Forelimb muscle (tissue), 1 donor: Measurements from ENCODE around the gene ERCC3. TPM values are rescaled to one million over a fixed set of nuclear protein-coding genes. Genes with fewer than 3 reads are reported as not detected.

Source experiments
- DNase-seq: peaks from one replicate; pipeline ENCODE4 v3.0.0-alpha.2; 2013; ENCODE audit warnings: low read depth
- polyA plus RNA-seq: library from polyadenylated mRNA; unstranded; fragments of 120-200 nt; gene quantifications from one replicate; pipeline ENCODE4 v1.2.1, GENCODE V29; 2013; ENCODE audit not compliant: insufficient read length

Gene ERCC3
- 41.5 TPM for polyA plus RNA-seq

DNA sequence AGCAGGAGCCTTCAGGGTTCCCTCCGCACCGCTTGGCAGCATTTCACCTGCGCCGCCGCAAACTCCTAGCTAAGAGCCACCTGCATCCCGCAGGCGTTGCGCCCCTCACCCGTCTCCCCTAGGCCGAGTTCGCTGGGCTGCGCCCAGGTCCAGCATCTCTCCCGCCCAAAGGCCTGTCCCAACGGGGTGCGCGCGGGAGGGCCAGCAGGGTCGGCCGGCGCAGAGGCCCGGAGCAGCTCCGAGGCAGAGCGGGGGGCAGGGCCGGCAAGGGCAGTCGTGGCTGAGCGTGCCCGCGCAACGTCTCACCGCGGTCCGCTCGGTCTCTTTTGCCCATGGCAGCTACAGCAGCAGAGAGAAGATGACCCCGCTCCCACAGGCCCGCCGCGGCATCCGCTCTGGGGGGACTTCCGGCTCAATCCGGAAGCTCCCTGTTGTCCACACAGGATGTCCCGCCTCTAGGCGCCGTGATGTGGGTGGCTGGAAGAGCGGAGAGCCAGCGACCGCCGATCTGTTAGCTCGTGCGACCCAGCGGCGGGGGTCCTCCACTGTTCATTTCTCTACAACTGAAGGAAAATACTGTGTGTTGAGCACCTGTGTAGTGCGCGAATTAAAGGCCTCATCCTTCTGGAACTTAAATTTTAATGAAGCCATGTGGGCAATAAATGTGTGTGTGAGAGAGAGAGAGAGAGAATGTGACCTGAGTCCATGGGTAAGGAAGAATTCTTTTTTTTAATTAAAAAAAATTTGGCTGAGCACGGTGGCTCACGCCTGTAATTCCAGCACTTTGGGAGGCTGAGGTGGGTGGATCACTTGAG is at the start of gene ERCC3:
ERCC3 (minus strand) TSS at position 397 of the 815 bp plus-strand sequence; CDS start at position 334, 63 bp downstream.
- DNase-seq, result peak; percentile 76

DNA sequence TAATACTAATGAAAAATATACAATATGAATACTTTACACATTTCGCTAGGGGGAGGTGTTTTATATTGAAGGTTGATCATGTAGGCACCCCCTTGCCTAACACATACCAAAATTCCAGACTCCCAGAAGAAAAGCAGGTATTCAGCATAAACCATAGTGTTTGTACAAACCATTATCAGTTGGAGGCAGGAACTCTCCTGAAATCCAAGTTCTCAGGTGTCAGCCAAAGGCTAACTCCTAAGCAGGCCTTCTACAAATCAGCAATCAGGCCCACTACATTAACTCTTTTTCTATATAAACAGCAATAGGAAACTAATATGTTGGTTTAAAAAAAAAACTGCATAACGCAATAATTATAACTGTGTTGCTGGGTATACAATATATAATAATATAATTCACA is 49.3 kb upstream of the ERCC3 start:
- DNase-seq, result no peak

DNA sequence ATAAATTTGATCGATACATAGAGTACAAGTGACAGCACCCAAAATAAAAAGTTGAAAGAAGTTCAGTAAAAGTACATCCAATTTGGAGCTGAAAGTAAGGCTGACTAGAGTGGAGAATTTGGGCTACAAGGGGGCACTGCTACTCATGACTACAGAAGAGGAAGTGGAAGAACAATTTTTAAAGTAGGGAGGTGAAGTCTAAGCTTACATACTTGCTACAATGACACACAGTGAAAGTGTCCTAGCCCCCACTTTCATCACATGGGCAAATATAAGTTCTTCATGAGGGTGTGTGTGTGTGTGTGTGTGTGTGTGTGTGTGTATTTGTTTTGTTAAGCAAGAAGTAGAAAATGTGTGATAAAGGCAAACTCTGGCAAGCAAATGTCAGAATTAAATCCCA is 48.2 kb upstream of the ERCC3 start:
- DNase-seq, result no peak

DNA sequence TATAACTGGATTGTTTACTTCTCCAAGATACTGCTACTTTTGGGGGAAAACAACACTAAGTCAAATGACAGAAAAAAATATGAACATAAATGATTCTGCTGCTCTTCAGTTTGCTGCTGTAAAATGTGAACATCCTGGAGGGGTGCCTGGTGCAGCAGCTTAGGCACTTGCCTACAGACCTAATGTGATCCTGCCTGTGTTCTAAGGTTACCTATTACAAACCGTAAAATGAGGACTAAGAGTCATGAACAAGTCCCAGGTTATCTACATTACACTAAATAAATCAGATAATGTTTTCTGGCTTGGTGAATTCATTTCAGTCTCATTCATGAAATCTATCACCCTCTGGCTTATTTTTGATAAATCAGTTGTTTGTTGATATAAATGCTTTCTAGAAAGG is 38.4 kb upstream of the ERCC3 start:
- DNase-seq, result no peak

DNA sequence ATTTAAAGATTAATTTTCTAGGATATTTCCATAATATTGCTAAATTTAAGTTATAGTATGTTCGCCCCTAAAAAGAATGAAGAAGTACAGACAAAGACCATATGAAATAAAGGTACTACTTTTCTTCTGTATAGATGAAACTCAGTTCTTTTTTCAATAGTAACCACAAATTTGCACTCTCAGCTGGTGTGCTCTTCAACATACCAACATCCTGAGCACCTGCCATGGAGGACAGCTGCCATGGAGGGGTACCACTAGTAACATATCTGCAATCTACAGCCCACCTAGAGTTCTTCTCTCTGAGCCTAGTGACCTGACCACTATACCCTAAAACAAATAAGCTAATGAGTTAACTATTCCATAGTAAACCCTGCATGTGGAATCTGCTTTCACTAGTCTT is 36.8 kb upstream of the ERCC3 start:
- no peak for DNase-seq

DNA sequence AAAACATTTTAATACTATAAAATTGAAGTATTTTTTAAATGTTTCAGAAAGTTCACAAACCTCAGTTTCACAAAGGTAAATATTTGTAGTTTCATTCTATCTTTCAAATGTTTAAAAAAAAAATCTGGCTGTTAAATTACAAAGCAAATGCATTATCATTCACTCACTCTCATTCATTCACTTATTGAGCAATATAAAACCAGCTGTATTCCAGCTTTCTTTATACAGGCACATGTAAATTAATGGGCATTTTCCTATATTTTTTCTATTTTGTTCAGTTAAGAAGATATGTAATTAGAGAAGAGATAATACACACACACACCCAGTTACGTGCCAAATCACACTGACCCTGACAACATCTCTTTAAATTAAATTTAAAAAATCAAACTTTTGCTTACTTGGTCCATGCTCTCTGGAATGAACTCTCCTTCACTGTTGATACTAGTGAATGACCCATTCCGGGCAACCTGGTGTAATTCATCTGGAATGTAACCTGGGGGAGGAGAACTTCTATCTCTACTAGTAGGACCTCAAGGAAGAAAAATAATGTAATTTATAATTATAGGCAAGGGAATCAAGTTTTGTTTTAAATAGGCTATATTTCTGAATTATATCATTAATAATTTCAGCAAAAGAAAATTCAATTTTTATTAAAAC is 32.5 kb upstream of the ERCC3 start:
- no peak for DNase-seq

DNA sequence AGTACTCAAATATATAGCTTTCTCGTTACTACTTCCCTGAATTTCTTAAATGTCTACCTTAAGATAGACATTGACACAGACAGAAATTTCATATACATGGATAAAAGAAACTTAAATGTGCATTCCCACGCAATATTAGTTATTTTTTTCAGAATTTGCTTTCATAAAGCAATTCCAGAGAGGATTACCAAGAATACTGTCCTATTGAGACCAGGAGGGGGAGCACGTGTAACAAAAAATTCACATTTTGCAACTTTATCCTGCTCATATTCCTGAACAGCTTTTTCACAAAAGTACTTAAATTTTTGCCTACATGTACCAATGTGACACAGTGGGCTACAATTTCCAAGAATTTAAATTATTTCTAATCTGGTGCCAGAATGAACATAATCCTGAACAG is 30.7 kb upstream of the ERCC3 start:
- DNase-seq, result peak; percentile 34

DNA sequence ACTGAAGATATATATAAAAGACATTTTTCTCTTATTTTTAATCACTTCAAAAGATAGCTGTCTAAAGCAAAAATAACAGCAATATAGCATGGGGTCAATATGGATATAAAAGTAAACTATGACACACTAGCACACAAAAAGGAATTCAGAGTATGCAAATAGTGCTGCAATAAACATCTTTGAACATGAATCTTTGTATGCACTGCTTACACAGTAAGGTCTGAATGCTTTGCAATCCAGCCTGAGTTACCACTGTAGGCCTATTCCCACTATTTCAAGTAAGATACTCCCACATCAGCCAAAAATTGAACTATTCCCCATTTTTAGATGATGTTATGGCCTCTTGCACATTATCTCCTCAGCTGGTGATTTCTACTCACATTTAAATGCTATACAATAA is 27.4 kb upstream of the ERCC3 start:
- no peak for DNase-seq

DNA sequence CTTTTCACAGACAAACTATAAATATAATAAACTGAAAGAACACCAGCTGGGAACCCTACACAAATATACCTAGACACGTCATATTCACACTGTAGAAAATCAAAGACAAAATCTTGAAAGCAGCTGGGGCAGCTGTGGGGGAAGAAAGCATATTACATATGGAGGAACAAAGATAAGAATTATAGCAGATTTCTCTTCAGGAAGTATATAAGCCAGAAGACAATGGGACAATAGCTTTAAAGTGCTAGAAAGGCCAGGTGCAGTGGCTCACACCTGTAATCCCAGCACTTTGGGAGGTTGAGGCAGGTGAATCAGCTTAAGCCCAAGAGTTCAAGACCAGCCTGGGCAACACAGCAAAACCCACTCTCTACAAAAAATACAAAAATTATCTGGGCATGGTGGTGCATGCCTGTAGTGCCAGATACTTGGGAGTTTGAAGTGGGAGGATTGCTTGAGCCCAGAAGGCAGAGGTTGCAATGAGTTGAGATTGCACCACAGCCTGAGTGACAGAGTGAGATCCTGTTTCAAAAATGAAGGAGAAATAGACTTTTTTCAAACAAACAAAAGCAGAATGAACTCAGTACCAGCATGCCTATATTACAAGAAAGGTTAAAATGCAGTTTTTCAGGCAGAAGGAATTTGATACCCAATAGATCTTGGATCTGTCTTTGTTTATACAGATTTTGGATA is 26.8 kb upstream of the ERCC3 start:
- DNase-seq, result no peak

DNA sequence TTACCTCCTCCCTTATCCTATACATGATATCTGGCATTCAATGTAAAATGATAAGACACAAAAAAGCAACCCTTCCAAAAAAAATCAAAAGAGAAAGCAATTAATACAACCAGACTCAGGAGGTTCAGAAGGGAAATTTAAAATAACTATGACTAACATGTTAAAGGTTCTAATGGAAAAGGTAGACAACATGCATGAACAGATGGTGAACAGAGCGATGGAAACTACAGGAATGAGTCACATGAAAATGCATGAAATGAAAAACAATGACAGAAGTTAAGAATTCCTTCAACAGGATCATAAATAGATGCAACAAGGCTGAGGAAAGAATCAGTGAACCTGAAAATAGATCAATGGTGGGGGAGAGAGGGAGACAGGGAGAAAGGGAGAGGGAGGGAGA is 26.1 kb upstream of the ERCC3 start:
- no peak for DNase-seq

DNA sequence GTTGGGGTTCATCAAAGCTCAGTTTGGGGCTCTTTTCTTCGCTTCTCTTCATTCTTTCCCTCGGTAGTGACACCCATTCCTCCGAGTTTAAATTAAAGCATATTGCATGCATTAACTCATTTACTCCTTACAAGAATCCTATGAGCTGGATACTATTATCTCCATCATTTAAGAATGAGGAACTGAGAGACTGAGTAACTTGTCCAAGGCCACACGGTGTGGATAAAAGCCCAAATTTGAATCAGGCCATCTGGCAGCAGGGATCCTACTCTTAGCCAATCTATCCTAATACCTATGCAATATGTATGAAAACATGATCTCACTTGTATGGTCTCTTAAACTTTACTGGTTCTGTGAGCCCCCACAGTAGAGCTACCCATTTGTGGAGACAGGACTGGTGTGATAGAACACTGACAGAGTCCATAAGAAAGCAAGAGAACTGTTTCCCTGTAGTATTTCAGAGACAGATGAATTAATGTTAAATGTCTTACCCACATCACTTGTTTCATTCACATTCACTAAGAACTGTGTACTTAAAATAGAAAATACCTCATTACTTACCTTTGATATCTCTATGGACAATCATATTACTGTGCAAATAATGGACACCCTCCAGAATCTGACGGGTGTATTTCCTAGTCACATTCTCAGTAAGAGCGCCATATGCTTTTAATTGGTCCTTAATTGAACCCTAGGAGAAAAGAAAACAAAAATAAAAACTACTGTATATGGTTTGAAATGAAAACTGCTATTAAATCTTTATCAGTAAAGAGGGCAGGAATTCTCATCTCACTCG is 20.4 kb upstream of the ERCC3 start:
- DNase-seq, result no peak

DNA sequence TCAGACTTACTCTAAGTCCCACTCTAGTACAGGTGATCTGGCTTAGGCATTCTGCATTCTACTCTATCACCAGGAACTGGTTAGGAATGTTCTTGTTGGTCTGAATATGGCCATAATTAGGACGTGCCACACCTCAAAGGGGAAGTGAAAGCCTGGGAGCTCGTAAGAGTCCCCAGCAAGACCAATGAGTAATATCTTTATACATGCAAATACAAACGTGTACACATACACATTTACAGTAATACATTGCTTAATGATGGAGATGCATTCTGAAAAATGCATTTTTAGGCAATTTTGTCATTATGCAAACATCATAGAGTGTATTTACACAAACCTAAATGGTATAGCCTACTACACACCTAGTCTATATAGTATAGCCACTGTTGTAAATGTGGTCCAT is 19.5 kb upstream of the ERCC3 start:
- no peak for DNase-seq

DNA sequence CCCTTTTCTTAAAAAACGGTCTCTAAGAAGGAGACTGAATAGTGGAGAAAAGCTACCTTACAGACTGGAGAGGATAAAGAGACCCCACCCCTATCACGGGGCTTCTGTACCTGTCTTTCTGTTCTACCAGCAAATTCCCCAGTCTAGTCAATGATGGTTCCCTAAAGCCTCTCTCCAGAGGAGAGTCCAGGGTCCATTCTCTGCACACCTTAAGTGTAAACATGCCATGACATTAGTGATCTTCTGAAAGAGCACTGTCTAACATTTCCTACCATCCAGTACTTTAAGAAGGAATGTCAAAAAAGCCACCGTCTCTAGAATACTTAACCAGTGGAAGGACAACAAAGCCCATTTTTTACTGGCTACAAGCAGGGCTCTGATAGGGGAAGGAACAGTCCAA is 17.0 kb upstream of the ERCC3 start:
- no peak for DNase-seq

DNA sequence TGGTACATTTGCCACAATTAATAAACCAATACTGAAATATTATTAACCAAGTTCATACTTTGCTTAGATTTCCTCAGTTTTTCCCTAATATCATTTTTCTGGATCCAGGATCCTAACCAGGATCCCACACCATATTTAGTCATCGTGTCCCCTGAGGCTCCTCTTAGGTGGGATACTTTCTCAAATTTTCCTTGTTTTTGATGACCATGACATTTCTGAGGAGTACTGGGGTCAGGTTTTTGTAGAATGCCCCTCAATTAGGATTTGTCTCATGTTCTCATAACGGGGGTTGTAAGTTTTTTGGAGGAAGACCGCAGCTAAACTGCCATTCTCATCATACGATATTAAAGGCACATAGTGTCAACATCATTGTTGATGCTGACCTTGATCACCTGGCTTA is 15.5 kb upstream of the ERCC3 start:
- no peak for DNase-seq

DNA sequence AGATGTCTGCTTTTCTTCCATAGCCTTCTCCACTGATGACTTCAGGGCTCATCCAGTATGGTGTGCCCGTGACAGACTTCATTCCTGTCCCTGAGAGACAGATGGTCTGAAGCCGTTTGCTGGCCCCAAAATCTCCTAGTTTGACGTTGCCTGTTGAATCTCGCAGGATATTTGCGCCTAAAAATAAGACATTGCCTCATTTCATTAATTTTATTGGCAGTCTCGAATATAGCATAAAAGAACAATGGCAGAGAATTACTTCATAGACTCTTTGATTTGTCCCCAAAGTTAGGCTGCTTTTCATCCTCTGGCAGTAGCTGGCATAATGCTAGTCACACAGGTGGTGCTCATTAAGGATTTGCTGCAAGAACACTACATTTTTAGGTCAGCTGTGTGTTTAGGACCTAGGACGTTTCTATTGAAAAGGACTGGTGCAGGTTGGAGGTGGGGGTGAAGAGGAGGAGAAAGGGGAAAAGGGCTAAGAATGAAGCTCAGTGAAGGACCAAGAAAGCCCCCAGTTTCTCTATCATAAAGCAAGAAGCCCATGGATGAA is 14.7 kb upstream of the ERCC3 start:
- no peak for DNase-seq

DNA sequence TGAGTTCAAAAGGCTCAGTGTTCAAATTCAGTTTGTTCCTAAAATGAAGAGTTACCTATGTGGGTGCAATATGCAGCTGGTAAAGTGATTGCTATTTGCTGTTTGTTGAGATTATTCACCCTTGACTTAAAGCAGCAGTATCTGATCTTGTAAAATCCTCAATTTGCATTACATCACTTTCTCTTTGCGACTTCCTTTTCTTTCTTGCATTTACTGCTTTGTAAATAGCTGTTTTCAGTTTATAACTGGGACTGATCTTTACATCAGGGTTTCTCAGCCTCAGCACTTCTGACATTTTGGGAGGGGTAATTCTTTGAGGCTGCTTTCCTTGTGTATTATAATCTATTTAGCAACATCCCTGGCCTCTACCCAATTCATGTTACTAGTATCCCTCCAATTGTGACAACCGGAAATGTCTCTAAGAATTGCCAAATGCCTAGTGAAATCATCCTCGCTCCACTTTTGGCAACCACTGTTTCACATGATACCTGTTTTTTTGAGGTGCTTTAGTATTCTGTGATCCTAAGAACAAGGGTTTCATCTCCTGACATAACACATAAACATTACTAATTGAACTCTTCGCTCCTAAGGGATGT is 12.1 kb upstream of the ERCC3 start:
- no peak for DNase-seq

DNA sequence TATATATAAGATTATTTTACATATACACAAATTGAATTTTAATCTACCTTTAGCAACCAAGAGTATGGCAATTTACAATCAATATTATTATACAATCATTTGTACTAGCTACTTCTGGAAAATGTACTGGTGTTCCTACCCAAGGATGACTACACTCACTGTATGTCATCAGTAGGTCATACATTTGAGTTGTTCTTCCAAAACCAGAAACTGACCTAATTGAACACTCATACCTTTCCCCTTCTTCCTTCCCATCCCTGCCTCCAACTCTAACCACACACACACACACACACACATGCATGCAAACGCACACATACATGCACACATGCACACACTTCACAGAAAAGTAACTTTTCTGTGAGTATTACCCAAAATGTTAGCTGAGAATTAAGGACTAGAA is 8.2 kb upstream of the ERCC3 start:
- DNase-seq, result no peak

DNA sequence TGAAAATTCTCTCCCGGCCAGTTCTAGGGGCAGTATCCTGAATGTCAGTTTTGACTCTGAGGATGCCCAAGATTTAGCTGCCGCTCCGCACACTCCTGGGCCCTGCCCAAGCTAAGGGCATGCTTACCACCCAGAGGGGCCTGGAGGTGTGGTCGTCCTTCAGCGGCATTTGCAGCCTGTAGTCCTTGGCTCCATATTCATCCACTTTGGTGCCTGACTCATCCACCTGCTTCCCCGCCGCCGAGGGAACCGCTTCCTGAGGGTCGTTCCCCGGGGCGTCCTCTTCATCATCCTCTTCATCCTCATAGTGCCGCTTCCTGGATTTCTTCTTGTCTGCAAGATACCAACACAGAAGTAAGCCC is 577 bp downstream of the ERCC3 start:
- no peak for DNase-seq

DNA sequence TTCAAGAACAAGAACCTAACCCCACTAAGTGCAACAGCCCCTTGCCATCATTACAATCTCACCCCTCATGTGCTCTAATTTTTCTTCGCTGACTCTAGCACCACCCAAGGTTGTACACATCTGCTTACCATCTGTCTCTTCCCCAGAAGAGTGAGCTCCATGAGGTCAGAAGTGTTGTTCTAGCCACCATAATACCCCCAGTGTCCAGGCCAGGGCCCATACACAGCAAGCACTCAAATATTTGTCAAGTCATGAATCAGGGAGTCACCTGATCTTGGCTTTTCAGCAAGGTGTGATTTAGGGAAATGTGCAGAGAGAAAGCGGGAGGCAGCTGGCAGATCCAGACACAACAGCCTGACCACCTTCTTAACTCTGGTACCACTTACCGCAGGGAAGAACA is 5.7 kb downstream of the ERCC3 start:
- DNase-seq, result no peak

DNA sequence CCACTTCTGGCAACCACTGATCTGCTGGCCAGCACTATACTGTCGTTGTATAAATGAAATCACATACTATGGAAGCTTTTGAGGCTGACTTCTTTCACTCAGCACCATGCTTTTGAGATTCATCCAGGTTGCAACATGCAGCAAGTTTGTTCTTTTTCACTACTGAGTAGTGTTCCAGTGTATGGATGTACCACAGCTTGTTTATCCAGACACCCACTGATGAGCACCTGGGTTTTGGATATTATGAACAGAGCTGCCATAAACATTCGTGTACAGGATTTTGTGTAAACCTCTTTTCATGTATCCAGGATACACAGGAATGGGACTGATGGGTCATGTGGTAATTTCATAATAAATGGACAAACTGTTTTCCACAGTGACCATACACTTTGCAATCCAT is 10.7 kb downstream of the ERCC3 start:
- no peak for DNase-seq

DNA sequence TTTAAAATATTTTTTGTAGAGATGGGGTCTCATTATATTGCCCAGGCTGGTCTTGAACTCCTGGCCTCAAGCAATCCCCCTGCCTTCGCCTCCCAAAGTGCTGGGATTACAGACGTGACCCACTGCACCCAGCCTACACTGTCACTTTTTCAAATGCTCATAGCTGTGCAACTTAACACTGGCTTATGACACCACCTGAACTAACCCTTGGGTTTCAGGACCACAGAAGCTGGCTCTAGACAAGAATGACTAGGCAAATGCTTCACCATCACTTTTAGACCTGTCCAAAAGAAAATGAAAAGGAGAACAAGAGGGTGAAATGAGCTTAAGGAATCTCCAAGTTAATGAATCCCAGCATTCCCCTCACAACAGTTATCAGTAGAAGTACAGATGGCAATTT is 13.3 kb downstream of the ERCC3 start:
- no peak for DNase-seq
